Endothelial cell of umbilical vein (primary cell): Measurements from ENCODE around the gene DIAPH2.

Experiments used
- EZH2 ChIP-seq: IDR thresholded peaks from 2 replicates; pipeline ENCODE4 v1.6.1; 2012; ENCODE audit warnings: borderline replicate concordance, low read depth, mild to moderate bottlenecking, moderate library complexity, low read length, inconsistent platforms; ENCODE audit not compliant: severe bottlenecking
- FOS ChIP-seq: IDR thresholded peaks from 2 replicates; pipeline ENCODE4 v1.6.1; 2011; ENCODE audit warnings: mild to moderate bottlenecking, low read length, moderate library complexity, borderline replicate concordance; ENCODE audit not compliant: insufficient read depth
- GATA2 ChIP-seq: IDR thresholded peaks from 2 replicates; pipeline ENCODE4 v1.7.0; 2011; ENCODE audit warnings: low read depth, mild to moderate bottlenecking, moderate library complexity, mixed read lengths, low read length; ENCODE audit not compliant: insufficient read length, insufficient read depth
- JUN ChIP-seq: IDR thresholded peaks from 2 replicates; pipeline ENCODE4 v1.6.1; 2011; ENCODE audit warnings: borderline replicate concordance, low read depth; ENCODE audit not compliant: insufficient read length, insufficient read depth
- MYC ChIP-seq: IDR thresholded peaks from one replicate; pipeline ENCODE4 v1.6.1; 2011; ENCODE audit warnings: mild to moderate bottlenecking, low read depth, low read length
- POLR2A ChIP-seq: IDR thresholded peaks from 2 replicates; pipeline ENCODE4 v1.6.1; 2012; ENCODE audit warnings: low read depth, mild to moderate bottlenecking, control low read depth, low read length
- POLR2AphosphoS5 ChIP-seq: IDR thresholded peaks from 2 replicates; pipeline ENCODE4 v1.6.1; 2012; ENCODE audit warnings: low read depth, mild to moderate bottlenecking, control low read depth, low read length, moderate library complexity; ENCODE audit not compliant: insufficient read depth
- TF ChIP-seq, protein P1 (sequence below), 2 donors: IDR thresholded peaks; 1 replicate in 1 of 2; 2 replicates in 1 of 2; pipeline ENCODE4 v1.5.1; 2011; ENCODE audit warnings: low read length in 2 of 2, mild to moderate bottlenecking in 2 of 2, moderate library complexity in 2 of 2, control low read depth in 1 of 2, inconsistent platforms in 1 of 2, low read depth in 1 of 2; ENCODE audit not compliant: insufficient read depth in 1 of 2; ENCODE audit errors: extremely low read depth in 1 of 2
- TF ChIP-seq, protein P2 (sequence below): IDR thresholded peaks from 2 replicates; pipeline ENCODE4 v1.6.1; 2011; ENCODE audit not compliant: insufficient read depth, insufficient read length

- TF ChIP-seq POLR2AphosphoS5 (no peak), EZH2 (no peak), MYC (no peak), POLR2A (no peak), GATA2 (no peak), FOS (no peak), JUN (no peak)
- TF ChIP-seq, protein P1, sequence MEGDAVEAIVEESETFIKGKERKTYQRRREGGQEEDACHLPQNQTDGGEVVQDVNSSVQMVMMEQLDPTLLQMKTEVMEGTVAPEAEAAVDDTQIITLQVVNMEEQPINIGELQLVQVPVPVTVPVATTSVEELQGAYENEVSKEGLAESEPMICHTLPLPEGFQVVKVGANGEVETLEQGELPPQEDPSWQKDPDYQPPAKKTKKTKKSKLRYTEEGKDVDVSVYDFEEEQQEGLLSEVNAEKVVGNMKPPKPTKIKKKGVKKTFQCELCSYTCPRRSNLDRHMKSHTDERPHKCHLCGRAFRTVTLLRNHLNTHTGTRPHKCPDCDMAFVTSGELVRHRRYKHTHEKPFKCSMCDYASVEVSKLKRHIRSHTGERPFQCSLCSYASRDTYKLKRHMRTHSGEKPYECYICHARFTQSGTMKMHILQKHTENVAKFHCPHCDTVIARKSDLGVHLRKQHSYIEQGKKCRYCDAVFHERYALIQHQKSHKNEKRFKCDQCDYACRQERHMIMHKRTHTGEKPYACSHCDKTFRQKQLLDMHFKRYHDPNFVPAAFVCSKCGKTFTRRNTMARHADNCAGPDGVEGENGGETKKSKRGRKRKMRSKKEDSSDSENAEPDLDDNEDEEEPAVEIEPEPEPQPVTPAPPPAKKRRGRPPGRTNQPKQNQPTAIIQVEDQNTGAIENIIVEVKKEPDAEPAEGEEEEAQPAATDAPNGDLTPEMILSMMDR (IDR thresholded peaks at IDR 0.05; ENCODE audit: extremely low read depth in 1 of 2, insufficient read depth in 1 of 2, low read depth in 1 of 2, low read length in 2 of 2), result no peak
- TF ChIP-seq, protein P2, sequence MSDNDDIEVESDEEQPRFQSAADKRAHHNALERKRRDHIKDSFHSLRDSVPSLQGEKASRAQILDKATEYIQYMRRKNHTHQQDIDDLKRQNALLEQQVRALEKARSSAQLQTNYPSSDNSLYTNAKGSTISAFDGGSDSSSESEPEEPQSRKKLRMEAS, result no peak
Measured at GRCh38 chrX:96982161-96982560, 297.5 kb downstream of the DIAPH2 start.
